GM19193 (cell line): ENCODE data around the gene SMIM22.

Experiments
- POLR2A ChIP-seq: IDR thresholded peaks from 4 replicates; pipeline ENCODE4 v1.6.1; 2011; ENCODE audit not compliant: insufficient read depth, insufficient read length; ENCODE audit errors: extremely low read depth

SMIM22 gene

GRCh38 chr16:4795181-4795827, at the start of gene SMIM22:
SMIM22 (plus strand) TSS chr16:4795369; CDS start chr16:4795735, 366 bp downstream.
- no peak for TF ChIP-seq POLR2A

- TF ChIP-seq POLR2A: no peak
Measured at GRCh38 chr16:4746215-4746614, 49.0 kb upstream of the SMIM22 start.

GRCh38 chr16:4746991-4747574, 48.1 kb upstream of the SMIM22 start:
- TF ChIP-seq POLR2A: no peak

GRCh38 chr16:4747906-4748681, 47.1 kb upstream of the SMIM22 start:
- no peak for TF ChIP-seq POLR2A

GRCh38 chr16:4748682-4749411, 46.3 kb upstream of the SMIM22 start:
- no peak for TF ChIP-seq POLR2A

GRCh38 chr16:4749700-4750257, 45.4 kb upstream of the SMIM22 start:
- TF ChIP-seq POLR2A: no peak

GRCh38 chr16:4750896-4751295, 44.3 kb upstream of the SMIM22 start:
- no peak for TF ChIP-seq POLR2A

- TF ChIP-seq POLR2A: no peak
Measured at GRCh38 chr16:4752351-4753100, 42.6 kb upstream of the SMIM22 start.

GRCh38 chr16:4753227-4753626, 41.9 kb upstream of the SMIM22 start:
- no peak for TF ChIP-seq POLR2A

- TF ChIP-seq POLR2A: no peak
Measured at GRCh38 chr16:4754865-4755264, 40.3 kb upstream of the SMIM22 start.

- no peak for TF ChIP-seq POLR2A
Measured at GRCh38 chr16:4755687-4756086, 39.5 kb upstream of the SMIM22 start.

GRCh38 chr16:4760221-4760910, 34.8 kb upstream of the SMIM22 start:
- TF ChIP-seq POLR2A: no peak

- TF ChIP-seq POLR2A: no peak
Measured at GRCh38 chr16:4762205-4762604, 33.0 kb upstream of the SMIM22 start.

GRCh38 chr16:4763791-4764190, 31.4 kb upstream of the SMIM22 start:
- TF ChIP-seq POLR2A: no peak
